Measurements from ENCODE around the gene LCN9.

LCN9 gene

DNA sequence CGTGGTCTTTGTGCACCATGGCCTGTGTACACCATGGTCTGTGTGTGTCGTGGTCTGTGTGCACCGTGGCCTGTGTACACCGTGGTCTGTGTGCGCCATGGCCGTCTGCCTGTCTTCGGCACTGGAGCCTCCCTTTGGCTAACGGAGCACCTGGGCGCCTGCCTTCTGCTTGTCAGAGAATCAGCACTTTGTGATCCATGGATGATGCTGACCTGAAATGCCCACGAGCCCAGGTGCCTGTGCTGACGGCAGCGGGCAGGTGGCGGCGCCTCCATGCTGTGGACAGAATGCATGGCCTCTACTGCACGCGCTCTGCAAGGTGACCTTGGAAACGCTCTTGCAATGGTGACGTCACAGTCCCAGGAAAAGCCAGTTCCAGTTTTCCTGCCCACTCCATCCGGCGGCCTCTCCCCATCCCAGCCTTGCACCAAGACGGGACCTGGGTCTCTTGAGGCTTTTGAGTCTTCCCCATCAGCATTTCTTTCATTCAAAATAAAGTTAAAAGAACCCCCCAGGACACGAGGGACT, 14.6 kb downstream of the LCN9 start:
- no peaks in the 10 kb centered on the region for H3K4me1 ChIP-seq (ENCODE audit: control insufficient read depth in 1 of 2, insufficient read depth in 2 of 2, low read length in 2 of 2)
- no peak overlapping the region for H3K4me3 ChIP-seq (ENCODE audit: low read depth in 1 of 2, low read length in 2 of 2)
- H3K36me3 ChIP-seq (ENCODE audit: control insufficient read depth in 1 of 2, insufficient read depth in 2 of 2, low read length in 2 of 2) = no peaks in the 10 kb centered on the region
- no peak overlapping the region for H3K27ac ChIP-seq (ENCODE audit: low read length)
- H3K9me3 ChIP-seq (ENCODE audit: control insufficient read depth in 1 of 2, low read length in 2 of 2) = no peaks in the 10 kb centered on the region
- no peaks in the 10 kb centered on the region for H3K27me3 ChIP-seq (ENCODE audit: low read depth, low read length)

DNA sequence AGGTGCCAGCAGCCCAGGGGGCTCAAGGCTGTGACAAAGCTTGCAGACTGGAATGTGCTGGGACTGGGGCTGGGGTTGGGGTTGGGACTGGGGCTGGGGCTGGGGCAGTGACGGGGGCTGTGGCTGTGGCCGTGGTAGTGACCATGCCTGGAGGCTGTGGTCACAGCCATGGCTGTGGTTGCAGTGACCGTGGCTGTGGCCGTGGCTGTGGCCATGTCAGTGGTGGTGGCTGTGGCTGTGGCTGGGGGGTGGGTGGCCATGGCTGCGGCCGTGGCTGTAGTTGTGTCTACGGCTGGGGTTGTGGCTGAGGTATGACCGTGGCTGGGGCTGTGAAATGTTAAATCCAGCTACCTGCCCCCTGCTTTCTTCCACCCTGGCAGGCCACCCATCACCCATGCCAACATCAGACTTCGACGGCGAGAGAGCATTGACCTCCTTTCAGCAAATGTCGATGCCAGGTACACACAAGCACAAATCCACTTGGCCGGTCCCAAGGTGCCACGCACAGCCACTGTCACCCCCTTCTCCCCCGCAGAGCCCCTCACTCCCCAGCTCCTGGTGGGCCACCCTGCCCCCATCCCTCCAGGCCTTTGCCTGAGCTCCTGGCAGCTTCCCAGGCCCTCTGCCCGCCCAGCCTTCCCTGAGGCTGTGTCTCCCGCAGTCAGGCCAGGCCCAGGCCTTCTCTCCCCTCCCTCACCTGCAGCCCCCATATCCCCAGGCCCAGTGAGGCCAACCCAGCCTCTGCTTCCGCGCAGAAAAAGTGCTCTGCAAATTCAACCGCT, 15.3 kb downstream of the LCN9 start:
- H3K4me3 ChIP-seq (ENCODE audit: low read depth in 1 of 2, low read length in 2 of 2) = no peak overlapping the region

DNA sequence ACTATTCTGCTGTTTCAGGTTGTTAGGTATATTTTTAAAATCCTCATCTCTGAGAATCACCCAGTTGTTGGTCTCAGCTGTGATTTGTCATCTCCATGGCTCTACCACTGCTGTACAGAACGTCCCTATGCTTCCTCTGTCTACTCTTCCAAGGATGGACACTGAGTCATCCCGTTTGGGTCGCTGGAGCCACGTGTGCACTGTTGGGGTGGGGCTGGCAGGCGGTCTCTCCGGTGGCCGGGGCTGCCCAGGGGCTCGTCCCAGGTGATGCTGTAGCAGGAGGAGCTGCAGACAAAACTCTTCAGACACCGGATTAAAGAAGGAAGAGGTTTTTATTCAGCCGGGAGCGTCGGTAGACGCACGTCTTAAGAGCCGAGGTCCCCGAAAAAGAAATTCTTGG, 16.9 kb downstream of the LCN9 start:
- no peaks in the 10 kb centered on the region for H3K9me3 ChIP-seq (ENCODE audit: control insufficient read depth in 1 of 2, low read length in 2 of 2)
- no peaks in the 10 kb centered on the region for H3K27me3 ChIP-seq (ENCODE audit: low read depth, low read length)
- no peak overlapping the region for H3K27ac ChIP-seq (ENCODE audit: low read length)
- no peaks in the 10 kb centered on the region for H3K4me1 ChIP-seq (ENCODE audit: control insufficient read depth in 1 of 2, insufficient read depth in 2 of 2, low read length in 2 of 2)
- no peak overlapping the region for H3K4me3 ChIP-seq (ENCODE audit: low read depth in 1 of 2, low read length in 2 of 2)
- H3K36me3 ChIP-seq (ENCODE audit: control insufficient read depth in 1 of 2, insufficient read depth in 2 of 2, low read length in 2 of 2) = no peaks in the 10 kb centered on the region

More for the DNA sequence above, 15.3 kb downstream of the LCN9 start:
- no peaks in the 10 kb centered on the region for H3K27me3 ChIP-seq (ENCODE audit: low read depth, low read length)
- no peaks in the 10 kb centered on the region for H3K9me3 ChIP-seq (ENCODE audit: control insufficient read depth in 1 of 2, low read length in 2 of 2)
- H3K27ac ChIP-seq (ENCODE audit: low read length) = no peak overlapping the region
- no peaks in the 10 kb centered on the region for H3K4me1 ChIP-seq (ENCODE audit: control insufficient read depth in 1 of 2, insufficient read depth in 2 of 2, low read length in 2 of 2)
- no peaks in the 10 kb centered on the region for H3K36me3 ChIP-seq (ENCODE audit: control insufficient read depth in 1 of 2, insufficient read depth in 2 of 2, low read length in 2 of 2)

DNA sequence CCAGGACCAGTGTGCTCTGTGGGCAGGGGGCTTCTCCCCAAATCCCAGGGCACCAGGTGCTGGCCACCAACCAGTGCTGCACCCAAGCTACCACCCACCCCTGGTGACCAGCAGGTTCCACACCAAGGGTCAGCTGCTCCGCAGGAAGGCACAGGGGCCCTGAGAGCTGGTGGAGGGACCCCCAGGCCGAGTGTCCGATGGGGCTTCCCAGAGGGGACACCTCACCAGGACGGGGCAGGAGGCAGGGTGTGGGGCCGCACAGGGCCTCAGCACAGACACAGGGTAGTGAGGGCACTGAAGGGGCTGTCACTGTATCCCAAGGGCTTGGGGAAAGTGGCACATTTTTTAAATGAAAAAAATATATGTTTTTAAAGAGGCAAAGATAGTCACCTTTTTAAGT, 18.1 kb downstream of the LCN9 start:
- H3K27ac ChIP-seq (ENCODE audit: low read length) = no peak overlapping the region
- no peaks in the 10 kb centered on the region for H3K4me1 ChIP-seq (ENCODE audit: control insufficient read depth in 1 of 2, insufficient read depth in 2 of 2, low read length in 2 of 2)
- H3K4me3 ChIP-seq (ENCODE audit: low read depth in 1 of 2, low read length in 2 of 2) = no peak overlapping the region
- H3K9me3 ChIP-seq (ENCODE audit: control insufficient read depth in 1 of 2, low read length in 2 of 2) = no peaks in the 10 kb centered on the region
- H3K36me3 ChIP-seq (ENCODE audit: control insufficient read depth in 1 of 2, insufficient read depth in 2 of 2, low read length in 2 of 2) = no peaks in the 10 kb centered on the region
- no peaks in the 10 kb centered on the region for H3K27me3 ChIP-seq (ENCODE audit: low read depth, low read length)

DNA sequence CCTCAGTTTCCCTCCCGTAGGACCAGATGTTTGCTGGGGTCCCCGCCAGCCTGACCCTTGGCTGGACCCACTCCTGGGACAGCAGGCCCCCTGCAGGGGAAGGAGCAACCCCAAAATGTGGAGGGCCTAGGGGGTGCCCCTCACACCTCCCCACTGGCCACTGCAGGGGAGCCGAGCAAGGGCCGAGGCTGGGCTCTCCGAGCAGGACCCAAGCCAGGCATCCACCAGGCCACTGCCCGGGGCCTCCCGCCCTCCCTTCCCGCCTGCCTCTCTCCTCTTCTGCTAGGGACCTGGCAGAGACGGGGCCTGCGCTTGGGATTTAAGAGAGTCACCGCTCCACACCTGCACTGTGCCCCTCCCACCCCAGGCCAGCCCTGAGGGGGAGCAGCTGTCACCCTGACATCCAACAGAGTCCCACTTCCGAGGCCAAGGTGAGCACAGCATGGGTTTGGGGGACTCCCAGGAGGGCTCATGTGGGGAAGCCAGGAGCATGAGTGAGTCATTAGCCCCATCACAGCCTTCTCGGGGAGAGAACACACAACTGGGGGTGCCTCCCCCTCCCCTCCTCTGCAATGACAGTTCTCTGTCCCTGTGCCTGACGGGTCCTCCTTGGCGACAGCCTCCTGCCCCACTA, 20.4 kb downstream of the LCN9 start:
- Histone ChIP-seq H3K4me3 (ENCODE audit: low read depth in 1 of 2, low read length in 2 of 2) (no peak overlapping the region), H3K27me3 (ENCODE audit: low read depth, low read length) (no peaks in the 10 kb centered on the region)

DNA sequence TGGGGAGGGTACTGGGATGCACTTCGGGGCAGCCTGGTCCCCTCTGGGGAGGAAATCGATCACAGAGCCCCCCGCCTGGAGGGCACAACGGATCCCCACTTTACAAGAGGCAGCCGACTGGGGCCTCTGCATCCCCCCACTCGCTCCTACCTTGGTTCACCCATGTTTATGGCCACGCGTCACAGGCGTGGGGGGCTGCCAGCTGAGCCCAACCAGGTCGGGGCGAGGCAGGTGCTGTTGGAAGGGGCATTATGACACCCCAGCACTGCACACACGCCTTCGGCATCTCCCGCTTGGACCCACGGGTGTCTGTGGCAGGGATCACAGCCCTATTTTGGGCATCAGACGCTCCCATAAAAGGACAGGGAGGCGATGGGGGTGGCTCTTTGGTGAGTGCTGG, 21.6 kb downstream of the LCN9 start:
- Histone ChIP-seq H3K27ac (ENCODE audit: low read length) (no peak overlapping the region), H3K27me3 (ENCODE audit: low read depth, low read length) (no peaks in the 10 kb centered on the region)

More for the DNA sequence above, 20.4 kb downstream of the LCN9 start:
- H3K27ac ChIP-seq (ENCODE audit: low read length) = no peak overlapping the region
- H3K4me1 ChIP-seq (ENCODE audit: control insufficient read depth in 1 of 2, insufficient read depth in 2 of 2, low read length in 2 of 2) = no peaks in the 10 kb centered on the region
- no peaks in the 10 kb centered on the region for H3K36me3 ChIP-seq (ENCODE audit: control insufficient read depth in 1 of 2, insufficient read depth in 2 of 2, low read length in 2 of 2)
- H3K9me3 ChIP-seq (ENCODE audit: control insufficient read depth in 1 of 2, low read length in 2 of 2) = no peaks in the 10 kb centered on the region

DNA sequence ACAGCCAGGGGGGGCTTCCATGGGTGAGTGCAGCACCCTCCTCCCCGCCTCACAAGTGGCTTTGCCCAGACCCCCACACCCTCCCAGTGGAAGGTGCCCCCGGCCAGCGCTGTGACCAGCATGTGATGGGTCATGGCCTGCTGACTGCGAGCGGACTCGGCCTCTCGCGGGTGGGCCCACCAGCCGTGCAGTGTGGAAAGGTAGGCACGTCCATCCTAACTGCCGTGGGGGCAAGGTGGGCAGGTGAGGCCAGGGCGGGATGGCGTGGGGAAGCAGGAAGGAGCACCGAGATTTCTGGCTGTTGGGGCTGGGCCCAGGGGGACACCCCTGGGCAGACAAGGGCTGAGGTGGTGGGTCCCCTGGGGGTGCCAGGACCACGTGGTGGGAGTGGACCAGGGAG, 24.1 kb downstream of the LCN9 start:
- H3K4me3 ChIP-seq (ENCODE audit: low read depth in 1 of 2, low read length in 2 of 2) = no peak overlapping the region
- H3K9me3 ChIP-seq (ENCODE audit: control insufficient read depth in 1 of 2, low read length in 2 of 2) = no peaks in the 10 kb centered on the region
- H3K36me3 ChIP-seq (ENCODE audit: control insufficient read depth in 1 of 2, insufficient read depth in 2 of 2, low read length in 2 of 2) = no peaks in the 10 kb centered on the region
- H3K27ac ChIP-seq (ENCODE audit: low read length) = no peak overlapping the region
- H3K4me1 ChIP-seq (ENCODE audit: control insufficient read depth in 1 of 2, insufficient read depth in 2 of 2, low read length in 2 of 2) = no peaks in the 10 kb centered on the region
- no peaks in the 10 kb centered on the region for H3K27me3 ChIP-seq (ENCODE audit: low read depth, low read length)

More for the DNA sequence above, 21.6 kb downstream of the LCN9 start:
- no peaks in the 10 kb centered on the region for H3K9me3 ChIP-seq (ENCODE audit: control insufficient read depth in 1 of 2, low read length in 2 of 2)
- no peaks in the 10 kb centered on the region for H3K4me1 ChIP-seq (ENCODE audit: control insufficient read depth in 1 of 2, insufficient read depth in 2 of 2, low read length in 2 of 2)
- no peaks in the 10 kb centered on the region for H3K36me3 ChIP-seq (ENCODE audit: control insufficient read depth in 1 of 2, insufficient read depth in 2 of 2, low read length in 2 of 2)
- H3K4me3 ChIP-seq (ENCODE audit: low read depth in 1 of 2, low read length in 2 of 2) = no peak overlapping the region

DNA sequence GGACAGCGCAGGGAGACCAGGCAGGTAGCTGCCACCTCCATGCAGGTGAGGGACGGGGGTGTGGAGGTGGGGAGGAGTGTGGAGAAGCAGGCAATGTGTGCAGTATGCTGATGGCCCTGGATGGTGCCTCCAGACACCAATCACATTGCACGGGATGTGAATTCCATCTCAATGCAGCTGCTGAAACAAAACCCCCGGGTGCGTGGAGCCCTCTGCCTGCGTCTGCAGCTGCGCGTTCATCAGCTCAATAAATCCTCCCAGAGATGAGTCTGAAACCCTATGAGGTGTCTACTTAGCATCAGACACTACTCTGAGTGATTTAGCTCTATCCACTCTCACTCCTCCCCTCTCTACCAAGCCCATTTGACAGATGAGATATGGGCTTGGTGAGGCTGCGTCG, 25.9 kb downstream of the LCN9 start:
- no peak overlapping the region for H3K27ac ChIP-seq (ENCODE audit: low read length)
- no peaks in the 10 kb centered on the region for H3K9me3 ChIP-seq (ENCODE audit: control insufficient read depth in 1 of 2, low read length in 2 of 2)
- no peak overlapping the region for H3K4me3 ChIP-seq (ENCODE audit: low read depth in 1 of 2, low read length in 2 of 2)
- H3K4me1 ChIP-seq (ENCODE audit: control insufficient read depth in 1 of 2, insufficient read depth in 2 of 2, low read length in 2 of 2) = no peaks in the 10 kb centered on the region
- H3K27me3 ChIP-seq (ENCODE audit: low read depth, low read length) = peaks cover 3% of the 10 kb centered on the region
- H3K36me3 ChIP-seq (ENCODE audit: control insufficient read depth in 1 of 2, insufficient read depth in 2 of 2, low read length in 2 of 2) = no peaks in the 10 kb centered on the region

DNA sequence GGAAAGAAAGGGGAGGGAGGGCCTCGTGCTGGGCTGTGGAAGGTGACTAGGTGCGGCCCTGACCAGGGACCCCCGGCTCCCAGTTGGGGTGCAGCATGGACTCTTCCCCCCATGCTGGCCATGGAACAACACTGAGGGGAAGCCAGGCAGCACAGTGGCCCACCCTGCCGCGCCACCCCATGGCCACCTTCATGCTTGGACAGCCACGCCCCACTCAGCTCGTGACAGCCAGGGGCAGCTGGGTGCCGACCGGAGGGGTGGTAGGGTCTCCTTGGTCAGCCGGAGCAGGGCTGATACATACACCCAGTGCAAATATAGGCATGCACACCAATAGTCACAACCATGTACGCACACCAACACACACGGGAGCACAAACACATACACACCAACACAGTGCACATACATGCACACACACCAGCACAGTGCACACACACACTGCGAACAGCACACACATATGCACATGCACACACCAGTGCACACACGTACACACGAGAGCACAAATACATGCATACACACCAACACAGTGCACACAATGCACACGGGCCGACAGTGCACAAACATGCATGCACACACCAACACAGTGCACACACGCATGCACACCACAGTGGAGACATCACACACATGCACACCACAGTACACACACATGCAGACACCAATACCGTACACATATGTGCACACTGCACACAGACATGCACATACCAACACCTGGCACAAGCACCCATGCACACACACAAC, 27.9 kb downstream of the LCN9 start:
- no peaks in the 10 kb centered on the region for H3K36me3 ChIP-seq (ENCODE audit: control insufficient read depth in 1 of 2, insufficient read depth in 2 of 2, low read length in 2 of 2)
- H3K27ac ChIP-seq (ENCODE audit: low read length) = no peak overlapping the region
- peaks cover 5% of the 10 kb centered on the region for H3K27me3 ChIP-seq (ENCODE audit: low read depth, low read length)
- no peak overlapping the region for H3K4me3 ChIP-seq (ENCODE audit: low read depth in 1 of 2, low read length in 2 of 2)
- H3K4me1 ChIP-seq (ENCODE audit: control insufficient read depth in 1 of 2, insufficient read depth in 2 of 2, low read length in 2 of 2) = no peaks in the 10 kb centered on the region
- H3K9me3 ChIP-seq (ENCODE audit: control insufficient read depth in 1 of 2, low read length in 2 of 2) = no peaks in the 10 kb centered on the region

DNA sequence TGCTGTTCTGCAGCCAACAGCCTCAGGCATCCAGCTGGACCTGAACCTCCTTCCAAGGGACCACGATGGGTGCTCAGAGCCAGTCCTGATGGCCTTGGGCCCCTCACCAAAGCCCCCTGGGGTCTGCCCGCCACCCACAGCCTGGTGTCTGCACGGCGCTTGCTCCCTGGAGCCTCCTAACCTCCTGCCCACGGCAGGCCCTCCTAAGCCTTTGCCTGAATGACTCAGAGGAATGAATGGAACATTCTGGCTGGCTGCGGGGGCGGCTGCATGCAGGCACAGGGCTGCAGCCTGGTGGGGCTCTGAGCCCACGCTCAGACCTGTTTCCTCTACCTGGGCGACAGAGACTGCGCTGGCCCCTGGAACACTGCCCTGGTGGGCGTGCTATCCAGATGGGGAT, 29.3 kb downstream of the LCN9 start:
- Histone ChIP-seq H3K27me3 (ENCODE audit: low read depth, low read length) (peaks cover 5% of the 10 kb centered on the region), H3K9me3 (ENCODE audit: control insufficient read depth in 1 of 2, low read length in 2 of 2) (no peaks in the 10 kb centered on the region), H3K4me1 (ENCODE audit: control insufficient read depth in 1 of 2, insufficient read depth in 2 of 2, low read length in 2 of 2) (no peaks in the 10 kb centered on the region), H3K36me3 (ENCODE audit: control insufficient read depth in 1 of 2, insufficient read depth in 2 of 2, low read length in 2 of 2) (no peaks in the 10 kb centered on the region), H3K4me3 (ENCODE audit: low read depth in 1 of 2, low read length in 2 of 2) (no peak overlapping the region), H3K27ac (ENCODE audit: low read length) (no peak overlapping the region)

DNA sequence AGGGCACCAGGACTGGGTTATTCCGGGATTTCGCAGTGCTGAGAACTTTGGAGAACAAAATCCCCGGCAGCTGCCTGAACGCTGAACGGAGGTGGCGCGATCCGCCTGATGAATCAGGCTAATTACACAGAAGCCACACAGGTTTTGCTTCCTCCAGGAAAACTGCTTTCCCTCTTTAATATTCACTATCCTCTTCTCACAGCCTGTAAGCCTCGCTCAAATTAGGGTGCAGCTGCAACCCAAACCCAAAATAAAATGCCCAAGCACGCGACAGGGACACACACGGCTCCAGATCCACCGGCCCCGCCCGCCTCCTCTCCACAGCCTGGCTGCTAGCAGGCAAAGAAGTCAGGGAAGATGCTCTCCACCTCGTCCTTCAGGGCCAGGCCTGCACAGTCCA, 30.2 kb downstream of the LCN9 start:
- Histone ChIP-seq H3K27ac (ENCODE audit: low read length) (no peak overlapping the region), H3K27me3 (ENCODE audit: low read depth, low read length) (peaks cover 5% of the 10 kb centered on the region), H3K4me3 (ENCODE audit: low read depth in 1 of 2, low read length in 2 of 2) (no peak overlapping the region), H3K4me1 (ENCODE audit: control insufficient read depth in 1 of 2, insufficient read depth in 2 of 2, low read length in 2 of 2) (no peaks in the 10 kb centered on the region), H3K9me3 (ENCODE audit: control insufficient read depth in 1 of 2, low read length in 2 of 2) (no peaks in the 10 kb centered on the region), H3K36me3 (ENCODE audit: control insufficient read depth in 1 of 2, insufficient read depth in 2 of 2, low read length in 2 of 2) (no peaks in the 10 kb centered on the region)
